ENCODE measurements around the gene ARSB.

The ARSB gene

DNA sequence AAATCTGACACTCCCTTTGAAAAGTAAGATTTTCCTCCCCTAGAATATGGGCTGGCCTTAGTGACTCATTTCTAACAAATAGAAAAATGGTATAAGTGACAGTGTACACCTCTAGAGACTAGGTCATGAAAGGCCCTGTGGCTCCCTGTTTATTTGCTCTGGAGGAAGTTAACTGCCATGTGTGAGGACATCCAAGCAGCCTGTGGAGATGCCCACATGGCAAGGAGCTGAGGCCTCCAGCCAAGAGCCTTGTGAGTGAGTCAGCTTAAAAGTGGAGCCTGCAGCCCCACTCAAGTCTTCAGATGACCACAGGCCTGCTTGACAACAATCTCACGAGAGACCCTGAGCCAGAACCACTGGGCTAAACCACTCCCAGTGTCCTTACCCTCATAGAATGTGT is 208.5 kb downstream of the ARSB start:
- H4K20me1 ChIP-seq (ENCODE audit: insufficient read depth), result no peaks in the 10 kb centered on the region
- no peaks in the 10 kb centered on the region for H3K36me3 ChIP-seq (ENCODE audit: insufficient read depth)
- no peak overlapping the region for H3K4me2 ChIP-seq
- TF ChIP-seq, protein P1, sequence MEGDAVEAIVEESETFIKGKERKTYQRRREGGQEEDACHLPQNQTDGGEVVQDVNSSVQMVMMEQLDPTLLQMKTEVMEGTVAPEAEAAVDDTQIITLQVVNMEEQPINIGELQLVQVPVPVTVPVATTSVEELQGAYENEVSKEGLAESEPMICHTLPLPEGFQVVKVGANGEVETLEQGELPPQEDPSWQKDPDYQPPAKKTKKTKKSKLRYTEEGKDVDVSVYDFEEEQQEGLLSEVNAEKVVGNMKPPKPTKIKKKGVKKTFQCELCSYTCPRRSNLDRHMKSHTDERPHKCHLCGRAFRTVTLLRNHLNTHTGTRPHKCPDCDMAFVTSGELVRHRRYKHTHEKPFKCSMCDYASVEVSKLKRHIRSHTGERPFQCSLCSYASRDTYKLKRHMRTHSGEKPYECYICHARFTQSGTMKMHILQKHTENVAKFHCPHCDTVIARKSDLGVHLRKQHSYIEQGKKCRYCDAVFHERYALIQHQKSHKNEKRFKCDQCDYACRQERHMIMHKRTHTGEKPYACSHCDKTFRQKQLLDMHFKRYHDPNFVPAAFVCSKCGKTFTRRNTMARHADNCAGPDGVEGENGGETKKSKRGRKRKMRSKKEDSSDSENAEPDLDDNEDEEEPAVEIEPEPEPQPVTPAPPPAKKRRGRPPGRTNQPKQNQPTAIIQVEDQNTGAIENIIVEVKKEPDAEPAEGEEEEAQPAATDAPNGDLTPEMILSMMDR (conservative IDR thresholded peaks at IDR 0.05; ENCODE audit: low read depth, low read length), result no peak
- no peaks in the 10 kb centered on the region for H3K4me1 ChIP-seq (ENCODE audit: low read depth, poor library complexity, severe bottlenecking)
- H3K4me3 ChIP-seq (IDR thresholded peaks at IDR 0.05; ENCODE audit: insufficient read depth, low read depth, low read length), result no peak overlapping the region
- H2AFZ ChIP-seq (ENCODE audit: low read depth), result no peak overlapping the region
- H3K27ac ChIP-seq, result no peak overlapping the region
- H3K9ac ChIP-seq, result no peak overlapping the region
- no peaks in the 10 kb centered on the region for H3K79me2 ChIP-seq (ENCODE audit: insufficient read depth, low read depth)
- H3K27me3 ChIP-seq (ENCODE audit: insufficient read depth, low read depth), result no peaks in the 10 kb centered on the region

DNA sequence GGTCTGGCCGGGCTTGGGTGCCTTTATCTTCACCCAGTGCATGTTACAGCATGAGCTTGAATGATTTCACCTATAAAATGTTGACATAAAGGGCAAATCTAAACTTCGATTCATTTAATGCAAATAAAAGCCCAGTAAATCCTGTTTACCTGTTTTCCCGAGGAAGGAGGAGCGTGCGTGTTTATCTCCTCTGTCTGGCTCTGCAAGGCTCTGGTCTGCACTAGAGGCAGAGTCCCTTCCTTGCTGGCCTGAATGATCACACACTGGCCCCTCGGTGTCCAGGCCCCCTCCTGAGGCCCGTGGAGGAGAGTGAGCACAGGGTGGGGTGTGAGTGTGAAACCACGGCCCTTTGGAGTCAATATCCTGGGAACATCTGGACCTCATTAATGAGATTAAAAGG is 211.5 kb downstream of the ARSB start:
- Histone ChIP-seq H3K79me2 (ENCODE audit: insufficient read depth, low read depth) (no peaks in the 10 kb centered on the region), H2AFZ (ENCODE audit: low read depth) (no peak overlapping the region), H3K4me2 (no peak overlapping the region), H4K20me1 (ENCODE audit: insufficient read depth) (no peaks in the 10 kb centered on the region), H3K4me1 (ENCODE audit: low read depth, poor library complexity, severe bottlenecking) (no peaks in the 10 kb centered on the region), H3K9ac (no peak overlapping the region), H3K4me3 (IDR thresholded peaks at IDR 0.05; ENCODE audit: insufficient read depth, low read depth, low read length) (no peak overlapping the region), H3K27me3 (ENCODE audit: insufficient read depth, low read depth) (no peaks in the 10 kb centered on the region), H3K36me3 (ENCODE audit: insufficient read depth) (no peaks in the 10 kb centered on the region), H3K27ac (no peak overlapping the region)
- TF ChIP-seq, protein P1 (conservative IDR thresholded peaks at IDR 0.05; ENCODE audit: low read depth, low read length), result no peak

DNA sequence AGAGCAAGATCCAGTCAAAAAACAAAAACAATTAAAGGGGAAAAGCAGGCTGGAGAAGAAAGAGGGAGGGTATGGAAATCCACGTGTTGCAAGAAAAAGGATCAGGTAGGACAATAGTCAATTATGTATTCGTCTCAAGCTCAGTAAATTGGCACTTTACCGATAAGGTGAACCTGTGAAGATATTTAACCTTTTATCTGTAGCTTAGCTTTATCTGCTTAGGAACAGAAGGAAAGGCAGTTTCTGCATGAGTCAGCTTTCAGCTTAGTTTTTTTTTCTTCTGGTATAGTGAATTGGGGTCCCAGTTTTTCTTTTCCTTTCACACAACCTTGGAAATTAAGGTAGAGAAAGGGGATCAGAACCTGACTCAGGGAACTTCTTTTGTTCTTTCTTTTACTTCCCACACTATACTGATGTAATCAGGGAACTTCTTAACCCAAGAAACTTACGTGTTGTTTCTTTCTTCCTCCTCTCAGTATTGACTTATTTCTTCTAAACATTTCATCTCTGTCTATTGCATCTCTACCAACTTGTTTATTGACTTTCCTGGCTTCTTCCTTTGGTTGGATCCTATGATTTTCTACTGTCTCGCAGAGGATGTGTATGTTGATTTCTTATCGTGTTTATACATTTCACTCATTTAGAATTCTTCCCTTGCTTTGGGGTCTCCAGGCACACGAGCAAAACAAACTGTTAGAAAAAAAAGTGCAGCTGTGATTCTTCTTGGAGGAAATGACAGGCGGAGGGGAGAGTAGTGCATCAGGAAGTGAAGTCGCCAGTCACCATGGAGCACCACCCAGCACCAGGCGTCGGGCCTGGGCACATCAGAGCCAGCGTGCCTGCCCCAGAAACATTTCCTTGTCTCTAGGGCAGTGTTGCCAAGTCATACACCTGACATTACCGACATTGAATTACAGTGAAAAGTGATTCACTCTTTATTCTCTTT is 213.6 kb downstream of the ARSB start:
- TF ChIP-seq, protein P1 (conservative IDR thresholded peaks at IDR 0.05; ENCODE audit: low read depth, low read length), result no peak
- H3K79me2 ChIP-seq (ENCODE audit: insufficient read depth, low read depth), result no peaks in the 10 kb centered on the region
- no peaks in the 10 kb centered on the region for H3K27me3 ChIP-seq (ENCODE audit: insufficient read depth, low read depth)
- H4K20me1 ChIP-seq (ENCODE audit: insufficient read depth), result no peaks in the 10 kb centered on the region
- no peak overlapping the region for H3K9ac ChIP-seq
- no peak overlapping the region for H3K4me2 ChIP-seq
- H3K4me1 ChIP-seq (ENCODE audit: low read depth, poor library complexity, severe bottlenecking), result no peaks in the 10 kb centered on the region
- H3K36me3 ChIP-seq (ENCODE audit: insufficient read depth), result no peaks in the 10 kb centered on the region
- H2AFZ ChIP-seq (ENCODE audit: low read depth), result no peak overlapping the region
- H3K27ac ChIP-seq, result no peak overlapping the region
- no peak overlapping the region for H3K4me3 ChIP-seq (IDR thresholded peaks at IDR 0.05; ENCODE audit: insufficient read depth, low read depth, low read length)

DNA sequence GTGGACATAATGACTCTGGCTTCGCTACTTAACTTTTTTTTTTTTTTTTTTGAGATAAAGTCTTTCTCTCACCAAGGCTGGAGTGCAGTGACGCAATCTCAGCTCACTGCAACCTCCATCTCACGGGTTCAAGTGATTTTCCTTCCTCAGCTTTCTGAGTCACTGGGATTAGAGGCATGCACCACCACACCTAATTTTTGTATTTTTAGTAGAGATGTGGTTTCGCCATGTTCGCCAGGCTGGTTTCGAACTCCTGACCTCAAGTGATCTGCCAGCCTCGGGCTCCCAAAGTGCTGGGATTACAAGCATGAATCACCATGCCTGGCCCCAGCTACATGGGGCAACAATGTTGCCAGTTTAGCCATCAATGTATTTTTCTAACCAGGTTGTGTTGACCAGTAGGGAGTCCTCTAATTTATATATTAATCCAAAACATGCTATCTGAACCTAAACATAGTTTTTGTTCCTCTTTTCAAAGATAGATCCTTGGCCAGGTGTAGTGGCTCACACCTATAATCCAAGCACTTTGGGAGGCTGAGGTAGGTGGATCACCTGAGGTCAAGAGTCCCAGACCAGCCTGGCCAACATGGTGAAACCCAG is 216.2 kb downstream of the ARSB start:
- H3K4me2 ChIP-seq, result no peak overlapping the region
- no peaks in the 10 kb centered on the region for H3K36me3 ChIP-seq (ENCODE audit: insufficient read depth)
- no peak overlapping the region for H3K9ac ChIP-seq
- H4K20me1 ChIP-seq (ENCODE audit: insufficient read depth), result no peaks in the 10 kb centered on the region
- H3K4me3 ChIP-seq (IDR thresholded peaks at IDR 0.05; ENCODE audit: insufficient read depth, low read depth, low read length), result no peak overlapping the region
- no peak overlapping the region for H2AFZ ChIP-seq (ENCODE audit: low read depth)
- no peaks in the 10 kb centered on the region for H3K4me1 ChIP-seq (ENCODE audit: low read depth, poor library complexity, severe bottlenecking)
- no peaks in the 10 kb centered on the region for H3K27me3 ChIP-seq (ENCODE audit: insufficient read depth, low read depth)
- H3K27ac ChIP-seq, result no peak overlapping the region
- TF ChIP-seq, protein P1 (conservative IDR thresholded peaks at IDR 0.05; ENCODE audit: low read depth, low read length), result no peak
- H3K79me2 ChIP-seq (ENCODE audit: insufficient read depth, low read depth), result no peaks in the 10 kb centered on the region
